Glutamatergic neuron (in vitro differentiated cells): Measurements from ENCODE around the gene EVI5. TPM values are rescaled to one million over a fixed set of nuclear protein-coding genes. Genes with fewer than 3 reads are reported as not detected.

ENCODE experiments used
- DNase-seq: peaks from one replicate; pipeline ENCODE4 v3.0.0; 2022
- H3K27ac Mint-ChIP-seq: one replicate; pipeline ENCODE4 v1.8.0; 2020; ENCODE audit warnings: mild to moderate bottlenecking, mixed read lengths, inconsistent platforms; ENCODE audit not compliant: unreplicated experiment
- H3K27me3 Mint-ChIP-seq: one replicate; pipeline ENCODE4 v1.8.0; 2020; ENCODE audit warnings: mild to moderate bottlenecking, moderate library complexity, mixed read lengths, inconsistent platforms; ENCODE audit not compliant: unreplicated experiment
- H3K36me3 Mint-ChIP-seq: one replicate; pipeline ENCODE4 v1.8.0; 2020; ENCODE audit warnings: mild to moderate bottlenecking, mixed read lengths, inconsistent platforms; ENCODE audit not compliant: unreplicated experiment
- H3K4me1 Mint-ChIP-seq: one replicate; pipeline ENCODE4 v1.8.0; 2020; ENCODE audit warnings: mild to moderate bottlenecking, low read depth, mixed read lengths, inconsistent platforms; ENCODE audit not compliant: unreplicated experiment
- H3K4me3 Mint-ChIP-seq: one replicate; pipeline ENCODE4 v1.8.0; 2020; ENCODE audit warnings: mild to moderate bottlenecking, mixed read lengths, inconsistent platforms; ENCODE audit not compliant: unreplicated experiment
- H3K9me3 Mint-ChIP-seq: one replicate; pipeline ENCODE4 v1.8.0; 2020; ENCODE audit warnings: mild to moderate bottlenecking, moderate library complexity, mixed read lengths, inconsistent platforms; ENCODE audit not compliant: unreplicated experiment
- CTCF ChIP-seq: fragments of 200-600 bp; sonication (generic); IDR thresholded peaks from one replicate; pipeline ENCODE4 v1.5.0; 2021; ENCODE audit not compliant: partially characterized antibody, unreplicated experiment
- total RNA-seq: library from RNA; stranded (reverse); fragmentation: NEBNext Ultra II Directional; extraction: Animal tissue kit (Norgen Biotek cat#: 25700); gene quantifications from one replicate; pipeline ENCODE4 v1.2.1, GENCODE V29; 2021; ENCODE audit not compliant: unreplicated experiment

The EVI5 gene
- total RNA-seq, 1 donor from 2014 or later = 19.5 TPM

DNA sequence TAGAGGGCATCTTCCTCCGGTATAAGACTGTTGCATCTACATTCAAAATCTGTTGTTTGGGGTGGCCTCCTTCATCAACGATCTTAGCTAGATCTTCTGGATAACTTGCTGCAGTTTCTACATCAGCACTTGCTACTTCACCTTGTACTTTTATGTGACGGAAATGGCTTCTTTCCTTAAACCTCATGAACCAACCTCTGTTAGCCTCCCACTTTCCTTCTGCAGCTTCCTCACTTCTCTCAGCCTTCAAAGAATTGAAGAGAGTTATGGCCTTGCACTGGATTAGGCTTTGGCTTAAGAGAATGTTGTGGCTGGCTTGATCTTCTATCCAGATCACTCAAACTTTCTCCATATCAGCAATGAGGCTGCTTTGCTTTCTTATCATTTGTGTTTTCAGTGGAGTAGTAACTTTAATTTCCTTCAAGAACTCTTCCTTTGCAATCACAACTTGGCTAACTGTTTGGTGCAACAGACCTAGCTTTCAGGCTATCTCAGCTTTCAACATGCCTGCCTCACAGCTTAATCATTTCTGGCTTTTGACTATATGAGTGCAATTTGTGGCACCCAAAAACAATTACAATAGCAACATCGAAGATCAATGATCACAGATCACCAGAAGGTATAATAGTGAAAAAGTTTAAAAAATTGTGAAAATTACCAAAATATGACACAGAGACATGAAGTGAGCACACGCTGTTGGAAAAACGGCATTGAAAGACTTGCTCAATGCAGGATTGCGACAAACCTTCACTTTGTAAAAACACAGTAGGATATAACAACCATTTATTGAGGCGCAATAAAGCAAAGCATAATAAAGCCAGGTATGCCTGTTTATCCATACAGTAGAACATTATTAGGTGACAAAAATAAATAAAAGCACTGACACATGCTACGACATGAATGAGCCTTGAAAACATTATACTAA, 241.5 kb downstream of the EVI5 start:
- DNase-seq = no peak
- TF ChIP-seq CTCF = no peak
- Mint-ChIP-seq H3K4me1 (no peaks in the 10 kb centered on the region), H3K9me3 (no peaks in the 10 kb centered on the region), H3K4me3 (no peak overlapping the region), H3K27ac (no peak overlapping the region), H3K27me3 (no peaks in the 10 kb centered on the region), H3K36me3 (no peaks in the 10 kb centered on the region)

GRCh38 chr1:92538413-92539061, 246.4 kb downstream of the EVI5 start:
- H3K4me1 Mint-ChIP-seq = no peaks in the 10 kb centered on the region
- no peak overlapping the region for H3K27ac Mint-ChIP-seq
- no peaks in the 10 kb centered on the region for H3K27me3 Mint-ChIP-seq
- no peaks in the 10 kb centered on the region for H3K36me3 Mint-ChIP-seq
- no peak for TF ChIP-seq CTCF
- no peak overlapping the region for H3K4me3 Mint-ChIP-seq
- H3K9me3 Mint-ChIP-seq = no peaks in the 10 kb centered on the region
- no peak for DNase-seq

DNA sequence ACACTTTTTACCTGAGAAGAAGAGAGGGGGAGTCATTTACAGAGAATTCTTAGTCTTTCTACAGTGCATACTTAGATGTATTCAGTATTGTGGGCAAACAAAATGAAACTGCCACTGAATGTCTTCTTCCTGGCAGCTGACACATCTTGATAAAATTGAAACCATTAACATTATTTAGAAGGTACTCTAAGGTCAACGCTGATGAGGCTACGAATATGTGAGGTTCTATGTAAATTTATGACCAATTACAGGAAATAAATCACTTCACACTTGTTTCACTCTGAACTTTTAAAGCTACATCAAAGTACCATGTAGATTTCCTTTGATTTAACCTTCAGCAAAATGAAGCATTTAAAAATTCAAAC, 246.9 kb downstream of the EVI5 start:
- Mint-ChIP-seq H3K4me3 (no peak overlapping the region), H3K36me3 (no peaks in the 10 kb centered on the region), H3K27ac (no peak overlapping the region), H3K9me3 (no peaks in the 10 kb centered on the region), H3K4me1 (no peaks in the 10 kb centered on the region), H3K27me3 (no peaks in the 10 kb centered on the region)
- no peak for DNase-seq
- TF ChIP-seq CTCF = no peak

DNA sequence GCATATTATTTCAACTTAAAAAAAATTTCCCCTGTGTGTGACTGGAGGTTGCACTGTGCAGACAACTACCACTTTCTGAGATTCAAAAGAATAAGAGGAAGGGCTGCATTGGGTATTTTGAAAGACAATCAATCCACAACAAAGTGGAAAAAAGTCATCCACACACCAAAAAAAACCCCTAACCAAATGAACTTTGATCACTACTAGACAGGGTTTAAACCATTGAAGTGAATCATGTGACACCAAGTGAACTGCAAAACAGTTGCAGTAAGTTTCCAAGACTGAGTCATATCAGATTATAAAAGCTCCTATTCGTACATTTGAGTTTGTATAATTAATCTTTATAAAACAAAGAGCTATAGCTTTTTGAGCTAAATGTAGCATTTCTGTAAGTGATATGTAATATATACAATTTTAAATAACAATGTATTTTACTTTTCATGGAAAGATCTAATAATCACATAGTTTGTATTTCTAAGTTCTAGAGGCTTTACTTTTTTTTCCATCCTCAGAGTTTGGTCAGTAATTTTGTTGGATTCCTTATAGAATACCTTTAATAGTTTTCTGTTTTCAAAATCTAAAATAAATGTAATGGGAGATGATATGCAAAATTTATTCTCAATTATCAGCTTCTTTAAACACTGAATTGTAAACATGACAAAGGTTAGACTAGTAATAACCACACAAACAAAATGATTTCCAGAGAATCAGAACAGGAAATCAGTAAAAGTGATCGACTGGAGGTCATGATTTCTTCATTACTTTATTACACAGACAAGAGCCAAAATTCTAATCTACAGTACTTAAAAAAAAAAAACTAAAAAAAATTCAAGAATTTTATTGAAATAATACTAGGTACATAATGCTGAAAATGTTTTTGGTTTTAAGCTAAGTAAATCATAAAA, 247.7 kb downstream of the EVI5 start:
- Mint-ChIP-seq H3K9me3 (no peaks in the 10 kb centered on the region), H3K27me3 (no peaks in the 10 kb centered on the region), H3K27ac (no peak overlapping the region), H3K36me3 (no peaks in the 10 kb centered on the region), H3K4me3 (no peak overlapping the region), H3K4me1 (no peaks in the 10 kb centered on the region)
- DNase-seq = no peak
- TF ChIP-seq CTCF = no peak
